Heart right ventricle (tissue), 16 donors: Measurements from ENCODE around the gene MANSC4. TPM values are rescaled to one million over a fixed set of nuclear protein-coding genes. Genes with fewer than 3 reads are reported as not detected.

ENCODE experiments used
- ATAC-seq, 8 donors: fragments of 200-7000 bp; cut with Tn5 transposase; one replicate each; pipeline ENCODE4 v1.9.1; 2020; ENCODE audit warnings: mild to moderate bottlenecking in 8 of 8, moderate library complexity in 8 of 8, moderate number of reproducible peaks in 1 of 8
- DNase-seq, 2 donors: peaks; one replicate each; pipeline ENCODE4 v3.0.0-alpha.2; 2020
- H3K27ac ChIP-seq, 10 donors: fragments of 200-600 bp; sonication (generic) in 2 of 10; one replicate each; pipeline versions ENCODE4 v1.5.0 to v1.8.0; 2020 to 2022; ENCODE audit warnings: mild to moderate bottlenecking in 3 of 10
- H3K27me3 ChIP-seq, 7 donors: fragments of 200-600 bp; one replicate each; pipeline ENCODE4 v1.8.0; 2021 to 2022; ENCODE audit warnings: mild to moderate bottlenecking in 2 of 7
- H3K36me3 ChIP-seq, 9 donors: fragments of 200-600 bp; sonication (generic) in 1 of 9; one replicate each; pipeline versions ENCODE4 v1.5.0 to v1.8.0; 2020 to 2022; ENCODE audit warnings: mild to moderate bottlenecking in 2 of 9
- H3K4me1 ChIP-seq, 9 donors: fragments of 200-600 bp; sonication (generic) in 1 of 9; one replicate each; pipeline versions ENCODE4 v1.5.0 to v1.8.0; 2020 to 2022; ENCODE audit warnings: mild to moderate bottlenecking in 4 of 9
- H3K4me3 ChIP-seq, 10 donors: fragments of 200-600 bp; sonication (generic) in 2 of 10; one replicate each; pipeline versions ENCODE4 v1.5.0 to v1.8.0; 2020 to 2022; ENCODE audit warnings: mild to moderate bottlenecking in 7 of 10, moderate library complexity in 2 of 10
- H3K9me3 ChIP-seq, 11 donors: fragments of 200-600 bp in 10 of 11; sonication (generic) in 2 of 11; one replicate each; pipeline versions ENCODE4 v1.5.0 to v1.8.0; 2013 to 2022; ENCODE audit warnings: mild to moderate bottlenecking in 2 of 11, control low read depth in 1 of 11, moderate library complexity in 1 of 11
- WGBS, 2 donors: extraction: QIAGEN DNeasy Blood & Tissue Kit; methylation state at CpG; one replicate each; pipeline ENCODE4 v1.1.7; 2013; ENCODE audit warnings: inconsistent platforms in 1 of 2; 5-methylcytosine and 5-hydroxymethylcytosine counted together
- intact Hi-C, 10 donors: fragments of 100-400 bp; cut with DNase I; formaldehyde crosslinking; loops; one replicate each; pipeline versions ENCODE4 v1.11.1 to v1.14.2; 2022
- polyA plus RNA-seq, 2 donors: library from polyadenylated mRNA; stranded (reverse); fragments of 200-250 nt; gene quantifications; one replicate each; pipeline ENCODE4 v1.2.3, GENCODE V29; 2013
- total RNA-seq, 10 donors: library from RNA; stranded (reverse); fragmentation: NEBNext Ultra II Directional in 3 of 10; extraction: Animal tissue kit (Norgen Biotek cat#: 25700) in 3 of 10; gene quantifications; one replicate each; pipeline versions ENCODE4 v1.2.1 to v1.2.4, GENCODE V29; 2021 to 2023
- TF ChIP-seq, protein P1 (sequence below), 9 donors: fragments of 200-600 bp; sonication (generic) in 2 of 9; IDR thresholded peaks; one replicate each; pipeline versions ENCODE4 v1.5.0 to v1.8.0; 2021 to 2022; ENCODE audit warnings: antibody characterized with exemption in 9 of 9, mild to moderate bottlenecking in 5 of 9, moderate library complexity in 1 of 9
- donor health status: Arrhythmogenic right ventricular cardiomyopathy.
- donor health status: ischemic (EF 13 %, LVEDD 7.1; RV severe dilation, severe dysfunction).
- donor health status: healthy with polysubstance abuse.
- donor health status: DM: no; HTN: yes; CAD: no.
- donor health status: DM: no; HTN: no; CAD: no.
- donor health status: ischemic (EF 25% LVEDD 6.9; RV normal size, moderate dysfunction).
- donor health status: ischemic (EF 25% LVEDD 5.7; RV mildly dilated, moderate dysfunction).
- donor health status: healthy.
- donor health status: DM: yes; HTN: yes; CAD: no.
- donor health status: Ischemic cardiomyopathy.
- donor health status: ischemic (EF 35%, LVEDD 5.7; RV mildly dilated, moderate dysfunction).
- donor health status: nonischemic (EF 11% LVEDD 7.7; RV severe dilation, severe dysfunction).
- donor health status: DM: yes; HTN: yes; CAD: no.
- donor health status: PGD.
- donor health status: ischemic (EF 29% LVEDD 5.4; RV normal size, mild dysfunction).
- donor health status: nonischemic (EF 23%, LVEDD 6.1; RV moderate dilation, normal function).

The MANSC4 gene
- total and polyA plus RNA-seq, 12 donors = not detected

DNA sequence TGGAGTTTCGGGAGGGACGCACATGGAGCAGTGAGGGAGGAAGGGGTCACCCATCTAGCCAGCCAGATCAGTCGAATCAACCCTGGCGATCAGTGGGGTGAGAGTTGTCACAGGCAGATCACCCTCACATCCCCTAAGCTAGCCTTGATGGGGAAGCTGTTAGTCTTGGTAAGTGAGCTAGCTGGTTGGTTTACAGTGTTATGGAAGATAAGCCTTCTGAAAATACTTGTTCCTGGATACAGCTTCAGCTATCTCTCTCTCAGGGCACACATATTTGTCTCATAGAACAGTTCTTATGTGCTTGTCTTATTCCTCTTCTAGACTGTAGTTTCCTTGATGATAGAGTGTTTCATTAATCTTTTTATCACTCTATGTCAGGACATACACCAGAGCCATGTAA lies 26.2 kb upstream of the MANSC4 start:
- H3K9me3 ChIP-seq = no peaks in the 10 kb centered on the region
- intact Hi-C loops = no loop called here
- DNase-seq (no peak), ATAC-seq (no peak)
- H3K27me3 ChIP-seq = peaks cover 0 to 4% (median 0%) of the 10 kb centered on the region in 7 donors
- H3K4me3 ChIP-seq = no peak overlapping the region
- no peak overlapping the region for H3K27ac ChIP-seq
- 94 to 97% methylated on average over 4 of the region's 4 CpGs for WGBS, 2 donors
- H3K4me1 ChIP-seq = no peaks in the 10 kb centered on the region
- TF ChIP-seq, protein P1, sequence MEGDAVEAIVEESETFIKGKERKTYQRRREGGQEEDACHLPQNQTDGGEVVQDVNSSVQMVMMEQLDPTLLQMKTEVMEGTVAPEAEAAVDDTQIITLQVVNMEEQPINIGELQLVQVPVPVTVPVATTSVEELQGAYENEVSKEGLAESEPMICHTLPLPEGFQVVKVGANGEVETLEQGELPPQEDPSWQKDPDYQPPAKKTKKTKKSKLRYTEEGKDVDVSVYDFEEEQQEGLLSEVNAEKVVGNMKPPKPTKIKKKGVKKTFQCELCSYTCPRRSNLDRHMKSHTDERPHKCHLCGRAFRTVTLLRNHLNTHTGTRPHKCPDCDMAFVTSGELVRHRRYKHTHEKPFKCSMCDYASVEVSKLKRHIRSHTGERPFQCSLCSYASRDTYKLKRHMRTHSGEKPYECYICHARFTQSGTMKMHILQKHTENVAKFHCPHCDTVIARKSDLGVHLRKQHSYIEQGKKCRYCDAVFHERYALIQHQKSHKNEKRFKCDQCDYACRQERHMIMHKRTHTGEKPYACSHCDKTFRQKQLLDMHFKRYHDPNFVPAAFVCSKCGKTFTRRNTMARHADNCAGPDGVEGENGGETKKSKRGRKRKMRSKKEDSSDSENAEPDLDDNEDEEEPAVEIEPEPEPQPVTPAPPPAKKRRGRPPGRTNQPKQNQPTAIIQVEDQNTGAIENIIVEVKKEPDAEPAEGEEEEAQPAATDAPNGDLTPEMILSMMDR (IDR thresholded peaks at IDR 0.05) = no peak
- peaks cover 0 to 2% (median 0%) of the 10 kb centered on the region in 9 donors for H3K36me3 ChIP-seq

GRCh38 chr12:27805238-27805637 lies 25.2 kb upstream of the MANSC4 start:
- TF ChIP-seq, protein P1 (IDR thresholded peaks at IDR 0.05) = no peak
- DNase-seq (no peak), ATAC-seq (no peak)
- no peaks in the 10 kb centered on the region for H3K27me3 ChIP-seq
- intact Hi-C loops = no loop called here
- H3K27ac ChIP-seq = no peak overlapping the region
- no peaks in the 10 kb centered on the region for H3K4me1 ChIP-seq
- 0% methylated on average over 1 of the region's 1 CpG for WGBS, 2 donors
- peaks cover 0 to 11% (median 0%) of the 10 kb centered on the region in 9 donors for H3K36me3 ChIP-seq
- no peaks in the 10 kb centered on the region for H3K9me3 ChIP-seq
- no peak overlapping the region for H3K4me3 ChIP-seq

DNA sequence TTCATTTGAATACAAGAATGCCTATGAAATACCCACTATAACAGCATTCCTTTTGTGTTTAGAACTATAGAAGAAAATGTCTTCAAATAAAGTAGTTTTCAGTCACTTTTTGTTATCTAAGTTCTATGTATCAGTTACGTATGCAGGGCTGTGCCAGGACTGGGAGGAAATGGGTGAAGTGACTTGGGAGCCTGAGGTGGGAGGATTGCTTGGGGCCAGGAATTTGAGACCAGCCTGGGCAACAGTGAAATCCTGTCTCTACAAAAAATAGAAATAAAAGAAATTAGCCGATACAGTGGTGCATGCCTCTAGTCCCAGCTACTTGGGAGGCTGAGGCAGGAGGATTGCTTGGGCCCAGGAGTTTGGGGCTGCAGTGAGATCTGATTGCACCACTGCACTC lies 22.9 kb upstream of the MANSC4 start:
- peaks cover 0 to 32% (median 10%) of the 10 kb centered on the region in 9 donors for H3K36me3 ChIP-seq
- no peak overlapping the region for H3K27ac ChIP-seq
- TF ChIP-seq, protein P1 (IDR thresholded peaks at IDR 0.05) = no peak
- no peak overlapping the region for H3K4me3 ChIP-seq
- 89 to 97% methylated on average over 2 of the region's 2 CpGs for WGBS, 2 donors
- DNase-seq (no peak), ATAC-seq (no peak)
- H3K4me1 ChIP-seq = no peaks in the 10 kb centered on the region
- intact Hi-C loops = no loop called here
- no peaks in the 10 kb centered on the region for H3K27me3 ChIP-seq
- H3K9me3 ChIP-seq = no peaks in the 10 kb centered on the region

- Histone ChIP-seq H3K27ac (no peak overlapping the region), H3K36me3 (peaks cover 0 to 36% (median 15%) of the 10 kb centered on the region in 9 donors), H3K9me3 (no peaks in the 10 kb centered on the region), H3K4me3 (no peak overlapping the region), H3K27me3 (no peaks in the 10 kb centered on the region), H3K4me1 (no peaks in the 10 kb centered on the region)
- ATAC-seq = no peak
- TF ChIP-seq, protein P1 (IDR thresholded peaks at IDR 0.05) = no peak
- intact Hi-C loops = no loop called here
- no peak for DNase-seq
- WGBS, 2 donors = 85 to 89% methylated on average over 4 of the region's 4 CpGs
These were observed 22.5 kb upstream of the MANSC4 start for GRCh38 chr12:27802511-27802910.
